Fibroblast of skin of scalp (primary cell): ENCODE results near the gene TPP2. TPM values are rescaled to one million over a fixed set of nuclear protein-coding genes. Genes with fewer than 3 reads are reported as not detected.

ENCODE experiments used
- DNase-seq: peaks from one replicate; pipeline ENCODE4 v3.0.0-alpha.2; 2013
- polyA plus RNA-seq, 2 experiments: library from polyadenylated mRNA; unstranded; fragments of 120-200 nt; gene quantifications; one replicate each; pipeline ENCODE4 v1.2.1, GENCODE V29; 2013; ENCODE audit not compliant: insufficient read length in 2 of 2

TPP2 gene
- 27.7 TPM for polyA plus RNA-seq (2013, experiment 1 of 2; ENCODE audit: insufficient read length)
- 35.6 TPM for polyA plus RNA-seq (2013, experiment 2 of 2; ENCODE audit: insufficient read length)

DNA sequence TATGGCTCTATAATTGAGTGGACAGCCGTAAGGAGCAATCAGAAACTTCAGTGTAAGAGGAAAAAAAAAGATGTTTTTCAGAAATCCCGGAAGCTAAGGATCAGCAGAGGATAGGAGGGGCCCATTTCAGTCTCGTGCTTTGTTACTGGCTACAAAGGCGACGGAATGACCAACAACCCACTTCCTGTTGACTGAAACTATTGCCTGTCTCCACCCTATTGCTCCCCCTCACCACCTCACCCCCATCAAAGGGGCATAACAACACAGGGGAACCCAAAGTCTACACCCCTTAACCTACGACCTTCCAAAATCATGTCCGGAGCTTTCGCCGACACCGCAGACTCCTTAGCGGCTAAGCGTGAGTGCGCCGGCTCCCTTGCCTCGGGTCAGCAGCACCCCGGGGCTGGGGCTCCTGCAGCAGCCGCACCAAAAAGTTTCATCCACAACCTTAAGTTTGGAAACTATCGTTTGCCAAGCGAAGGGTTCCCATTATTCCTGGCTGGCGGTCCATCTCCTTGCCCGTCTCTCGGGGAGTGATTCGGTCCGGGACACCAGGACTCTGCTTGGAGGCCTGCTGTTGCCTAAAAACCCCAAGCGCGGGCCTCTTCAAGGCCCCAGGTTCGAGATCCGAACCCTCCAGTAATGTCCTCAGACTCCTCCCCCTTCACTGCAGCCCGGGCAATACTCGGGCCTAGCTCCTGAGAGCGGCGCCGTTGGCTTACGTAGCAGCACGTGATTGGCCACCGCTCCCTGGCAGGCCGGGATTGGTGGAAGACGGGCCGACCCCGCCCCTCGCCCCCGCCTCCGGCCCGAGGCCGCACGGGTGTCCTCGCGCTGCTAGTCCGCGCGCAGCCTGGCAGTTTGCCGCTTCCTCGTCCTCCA lies at the start of gene TPP2:
Gene TPP2, plus strand, starts transcription at position 840 of the 882 bp plus-strand sequence. CDS start 53 bp downstream, outside the sequence.
- peak; percentile 98 for DNase-seq

DNA sequence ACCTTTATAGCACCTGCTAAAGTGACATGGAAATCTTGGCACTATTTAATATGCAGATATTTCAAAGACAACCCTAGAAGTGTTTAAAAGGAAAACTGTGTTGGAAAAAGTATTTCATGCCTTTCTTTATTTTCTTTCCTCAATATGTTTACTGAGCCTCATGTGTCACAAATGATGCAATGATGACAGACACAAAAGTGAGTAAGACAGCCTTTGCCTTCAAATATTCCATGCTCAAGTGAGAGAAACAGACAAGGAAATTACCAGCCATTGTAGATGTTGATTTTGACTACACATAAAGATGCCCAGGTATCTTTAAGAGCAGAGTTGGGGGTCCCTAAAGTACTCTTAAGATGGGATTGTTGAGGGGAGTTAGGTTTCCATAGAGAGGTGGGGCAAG lies 48.0 kb upstream of the TPP2 start:
- DNase-seq = no peak

DNA sequence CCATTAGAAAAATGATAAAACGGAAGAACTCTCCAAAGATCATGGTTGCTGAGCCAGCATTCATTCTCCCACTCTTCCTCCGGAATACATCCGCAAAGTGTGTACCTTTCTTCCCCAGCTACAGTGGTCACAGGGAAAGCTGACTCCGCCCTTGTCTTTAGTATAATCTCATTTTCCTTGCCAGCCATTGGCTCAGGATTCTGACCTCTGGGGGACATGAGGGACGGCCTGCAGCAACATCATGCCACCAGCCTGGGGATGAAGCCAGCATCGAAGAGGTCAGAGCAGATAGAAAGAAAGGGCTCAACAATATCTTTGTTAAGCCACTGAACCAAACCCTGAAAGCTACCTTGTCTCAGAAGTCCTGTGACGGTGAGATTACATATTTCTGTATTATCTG lies 46.3 kb upstream of the TPP2 start:
- DNase-seq = no peak

DNA sequence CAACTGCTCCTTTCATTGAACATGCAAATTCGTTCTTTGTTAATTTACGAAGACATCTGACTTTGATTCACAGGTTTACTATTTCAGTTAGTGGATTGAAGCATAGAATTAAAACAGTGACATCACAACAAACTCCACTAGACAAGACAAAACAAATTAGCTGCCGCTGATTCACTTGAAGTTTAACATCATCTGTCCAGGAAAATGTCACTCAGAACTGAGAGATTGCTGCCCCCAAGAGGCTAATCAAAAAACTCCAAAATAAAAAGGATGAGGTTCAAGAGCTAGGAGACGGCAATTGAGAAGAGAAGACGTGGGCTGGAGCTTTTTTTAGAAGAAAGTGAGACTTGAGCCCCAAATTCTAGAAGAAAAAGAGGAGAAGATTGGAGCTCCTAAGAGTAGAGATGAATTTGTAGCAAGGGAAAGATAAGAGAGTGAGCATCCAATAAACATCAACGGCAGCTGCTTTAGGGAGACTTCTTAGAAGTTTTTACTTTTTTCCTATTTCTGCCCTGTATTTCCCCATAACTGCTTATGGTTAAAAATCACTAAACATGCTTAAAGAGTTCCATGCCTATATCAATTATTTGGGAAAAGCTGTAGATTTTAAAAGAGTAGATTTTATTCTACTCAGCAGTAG lies 40.8 kb upstream of the TPP2 start:
- peak; percentile 42 for DNase-seq

DNA sequence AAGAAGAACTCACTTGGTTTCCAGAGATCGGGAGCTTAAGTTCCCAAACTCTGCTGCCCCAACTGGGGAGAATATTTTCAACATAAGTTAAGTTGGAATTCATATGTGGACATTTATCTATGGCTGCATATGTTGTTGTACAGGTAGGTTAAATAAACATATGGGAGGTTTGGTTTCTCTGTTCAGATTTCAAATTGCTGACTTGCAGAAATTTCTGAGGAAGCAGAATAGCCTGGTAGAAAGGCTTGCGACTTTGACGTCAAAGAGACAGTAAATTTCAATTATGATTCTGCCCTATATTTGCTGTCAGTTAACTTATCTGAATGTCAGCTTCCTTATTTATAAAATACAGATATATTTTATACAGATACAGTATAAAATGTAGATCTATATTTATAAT lies 40.0 kb upstream of the TPP2 start:
- DNase-seq = no peak

DNA sequence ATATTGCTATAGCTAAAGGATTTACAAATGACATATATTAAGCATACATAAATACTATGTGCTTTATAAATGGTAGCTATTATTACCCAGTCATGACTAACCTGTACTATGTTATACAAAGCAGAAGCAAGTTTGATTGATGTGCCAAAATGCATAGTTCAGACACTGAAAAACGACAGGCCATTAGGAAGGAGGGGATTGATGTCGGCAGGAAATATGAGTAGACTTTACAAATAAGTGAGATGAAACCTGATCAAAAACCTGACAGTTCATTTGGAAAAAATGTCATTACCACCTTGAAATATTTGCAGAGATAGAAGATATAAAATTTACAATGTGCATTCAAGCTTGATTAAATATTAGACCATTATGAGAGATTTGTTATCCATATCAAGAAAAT lies 38.8 kb upstream of the TPP2 start:
- no peak for DNase-seq

DNA sequence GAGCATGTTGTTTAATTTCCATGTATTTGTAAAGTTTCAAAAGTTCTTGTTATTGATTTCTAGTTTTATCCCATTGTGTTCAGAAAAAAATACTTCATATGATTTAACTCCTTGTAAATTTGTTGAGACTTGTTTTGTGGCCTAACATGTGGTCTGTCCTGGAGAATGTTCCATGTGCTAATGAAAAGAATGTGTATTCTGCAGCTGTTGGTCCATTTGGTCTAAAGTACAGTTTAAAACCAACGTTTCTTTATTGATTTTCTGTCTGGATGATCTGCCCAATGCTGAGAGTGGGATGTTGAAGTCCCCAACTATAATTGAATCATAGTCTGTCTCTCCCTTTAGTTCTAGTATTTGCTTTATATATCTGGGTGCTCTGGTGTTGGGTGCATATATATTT lies 34.9 kb upstream of the TPP2 start:
- DNase-seq = no peak

DNA sequence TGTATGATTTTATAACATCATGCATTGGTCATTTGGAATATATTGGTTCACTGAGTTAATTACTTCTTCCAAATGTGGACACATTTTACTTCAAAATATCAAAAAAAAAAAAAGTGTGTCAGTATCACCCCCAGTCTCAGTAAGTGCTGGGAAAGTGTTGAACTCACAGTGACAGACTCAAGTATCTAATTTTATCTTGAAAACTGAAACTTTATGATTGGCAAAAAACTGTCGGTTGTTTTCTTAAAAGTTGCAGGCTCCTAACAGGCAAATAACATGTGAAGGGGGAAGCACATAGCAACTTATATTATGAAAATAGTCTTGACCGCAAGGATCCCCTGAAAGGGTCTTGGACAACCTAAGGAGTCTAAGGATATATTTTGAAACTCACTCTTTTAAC lies 33.5 kb upstream of the TPP2 start:
- no peak for DNase-seq

DNA sequence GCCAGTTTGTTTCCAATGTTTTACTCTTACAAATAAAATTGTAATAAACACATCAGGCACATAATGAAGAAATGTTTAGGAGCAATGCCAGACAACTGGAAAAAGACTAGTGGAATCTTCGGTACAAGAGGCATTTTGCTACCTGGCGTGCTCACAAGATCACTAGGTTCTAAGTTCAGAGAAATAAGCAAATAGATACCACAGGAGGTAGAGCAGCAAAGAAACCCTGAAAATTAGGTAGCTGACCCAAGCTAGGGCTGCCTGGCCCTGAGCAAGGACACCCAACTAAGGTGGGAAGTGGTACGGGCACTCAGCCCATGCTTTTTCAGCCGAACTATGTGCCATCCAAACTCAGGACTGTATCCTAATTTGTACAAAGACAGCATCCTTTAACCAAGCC lies 32.2 kb upstream of the TPP2 start:
- DNase-seq = no peak

DNA sequence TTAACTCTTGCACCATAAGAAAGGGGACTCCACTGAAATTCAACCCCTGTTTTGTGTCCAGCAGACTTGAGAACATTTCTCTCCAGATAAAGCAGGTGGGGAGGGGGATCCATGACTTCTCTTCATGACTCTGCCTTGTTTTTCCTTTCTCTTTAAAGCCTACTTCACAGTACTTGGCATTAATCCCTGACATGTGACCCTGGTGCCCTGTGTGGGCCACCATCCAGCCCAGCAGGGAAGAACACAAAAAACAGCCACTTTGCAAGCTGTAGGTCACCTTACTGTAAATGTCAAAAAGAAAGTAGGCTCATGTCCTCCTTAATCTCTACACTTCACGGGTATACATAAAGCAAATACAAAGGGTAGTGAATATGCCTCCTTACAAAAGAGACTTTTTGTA lies 30.3 kb upstream of the TPP2 start:
- DNase-seq = no peak

DNA sequence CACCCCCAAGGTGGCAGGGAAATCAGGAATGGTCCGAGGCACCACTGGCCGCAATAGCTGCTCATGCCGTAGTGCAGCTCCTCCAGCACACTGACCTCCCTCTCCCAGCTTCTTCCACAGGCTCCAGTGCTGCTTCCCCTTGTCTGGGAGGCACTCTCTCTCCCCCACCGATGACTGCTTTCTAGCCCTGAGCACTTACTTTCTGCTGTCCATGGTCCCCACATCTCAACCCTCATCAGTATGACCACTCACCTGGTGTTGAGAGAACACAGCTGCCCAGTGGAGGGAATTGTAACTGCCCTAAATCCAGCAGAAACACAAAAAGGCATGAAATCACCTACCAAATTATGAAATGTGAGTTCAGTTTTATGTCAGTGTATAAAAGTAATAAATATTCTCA lies 28.9 kb upstream of the TPP2 start:
- DNase-seq = no peak

DNA sequence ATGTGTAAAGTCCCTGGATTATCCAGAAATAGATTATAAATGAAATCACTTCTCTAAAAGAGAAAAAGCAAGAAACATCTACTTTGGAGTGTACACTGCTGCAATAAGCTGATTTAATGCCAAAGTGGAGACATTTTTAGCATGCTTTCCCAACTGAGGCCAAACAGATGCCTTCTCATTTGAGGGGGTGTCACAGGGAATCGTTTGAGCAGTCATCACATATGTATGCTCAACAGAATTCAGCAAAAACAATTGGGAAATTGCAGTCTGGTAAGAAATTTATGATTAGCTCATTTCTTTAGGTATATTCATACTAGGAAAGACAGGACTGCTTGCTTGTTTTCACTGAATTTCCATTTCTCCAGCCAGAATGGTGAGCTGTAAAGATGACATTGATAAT lies 27.3 kb upstream of the TPP2 start:
- peak; percentile 43 for DNase-seq

DNA sequence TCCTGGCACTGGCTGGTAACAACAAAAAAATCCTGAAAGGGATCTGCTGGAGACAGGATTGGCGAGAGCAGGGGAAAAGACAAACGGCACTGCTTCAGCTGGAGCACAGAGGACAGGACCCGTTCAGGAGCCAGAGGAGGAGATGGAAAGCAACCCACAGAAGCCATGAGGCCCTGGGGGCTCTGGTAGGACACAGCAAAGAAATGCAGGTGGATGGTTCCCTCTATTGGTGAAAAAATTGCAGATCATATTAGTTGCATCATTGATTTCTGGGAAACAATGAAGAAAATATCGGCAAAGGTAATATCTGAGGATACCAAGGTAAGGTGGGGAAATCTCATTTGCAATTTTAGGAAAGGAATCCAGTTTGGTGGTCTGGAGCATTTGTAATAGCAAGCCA lies 25.7 kb upstream of the TPP2 start:
- DNase-seq = no peak

DNA sequence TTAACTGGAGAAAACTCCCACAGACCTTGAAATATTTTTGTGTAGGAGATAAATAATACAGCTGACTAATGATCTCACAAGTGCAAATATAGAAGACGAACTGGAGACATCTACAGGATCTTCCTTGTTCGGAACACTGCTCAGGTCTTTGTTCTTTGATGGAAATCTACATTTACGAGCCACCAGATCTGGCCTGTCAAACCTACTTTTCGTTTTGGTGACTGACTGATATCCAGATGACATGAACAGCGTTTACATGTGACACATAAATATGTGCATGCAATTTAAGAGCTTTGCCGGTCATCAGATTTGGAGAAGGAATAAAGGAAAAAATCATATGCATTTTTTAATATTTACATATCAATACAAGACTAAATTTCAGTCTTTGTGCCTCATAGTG lies 24.5 kb upstream of the TPP2 start:
- no peak for DNase-seq

DNA sequence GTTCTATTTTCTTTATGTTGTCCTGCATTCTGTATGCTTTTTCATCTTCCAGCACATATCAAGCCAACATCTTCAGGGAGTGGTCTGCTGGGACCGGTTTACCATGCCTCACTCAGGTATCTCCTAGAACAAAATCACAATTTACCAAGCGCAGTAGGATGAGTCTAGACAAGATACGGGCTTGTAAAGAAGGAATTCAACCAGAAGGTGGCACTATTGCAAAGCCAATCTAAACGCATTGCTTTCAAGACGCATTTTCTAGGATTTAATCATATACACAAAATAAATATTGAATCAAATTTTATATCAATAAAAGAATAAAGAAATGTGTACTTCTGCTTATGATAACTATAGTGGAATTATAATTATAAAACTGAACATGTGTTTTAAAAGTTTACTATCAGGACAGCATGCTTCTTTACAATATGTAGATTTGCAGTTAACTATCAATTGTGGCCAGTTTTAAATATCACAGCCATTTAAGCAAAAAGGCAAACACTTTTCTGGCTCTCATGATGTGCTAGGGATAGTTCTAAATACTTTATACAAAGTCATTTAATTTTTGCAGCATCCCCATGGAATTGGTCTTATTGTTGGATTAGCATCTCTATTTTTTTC lies 16.1 kb upstream of the TPP2 start:
- DNase-seq = peak; percentile 58

DNA sequence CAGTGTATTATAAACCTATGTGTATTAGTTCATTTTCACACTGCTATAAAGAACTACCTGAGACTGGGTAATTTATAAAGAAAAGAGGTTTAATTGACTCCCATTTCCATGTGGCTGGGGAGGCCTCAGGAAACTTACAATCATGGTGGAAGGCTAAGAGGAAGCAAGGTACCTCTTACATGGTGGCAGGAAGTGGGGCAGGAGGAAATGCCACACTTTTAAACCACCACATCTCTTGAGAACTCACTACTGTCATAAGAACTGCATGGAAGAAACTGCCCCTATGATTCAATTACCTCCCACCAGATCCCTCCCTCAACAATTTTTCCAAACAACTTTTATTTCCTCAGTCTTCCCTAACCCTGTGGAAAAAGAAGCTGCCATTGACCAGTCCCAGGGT lies 14.5 kb upstream of the TPP2 start:
- DNase-seq = no peak

DNA sequence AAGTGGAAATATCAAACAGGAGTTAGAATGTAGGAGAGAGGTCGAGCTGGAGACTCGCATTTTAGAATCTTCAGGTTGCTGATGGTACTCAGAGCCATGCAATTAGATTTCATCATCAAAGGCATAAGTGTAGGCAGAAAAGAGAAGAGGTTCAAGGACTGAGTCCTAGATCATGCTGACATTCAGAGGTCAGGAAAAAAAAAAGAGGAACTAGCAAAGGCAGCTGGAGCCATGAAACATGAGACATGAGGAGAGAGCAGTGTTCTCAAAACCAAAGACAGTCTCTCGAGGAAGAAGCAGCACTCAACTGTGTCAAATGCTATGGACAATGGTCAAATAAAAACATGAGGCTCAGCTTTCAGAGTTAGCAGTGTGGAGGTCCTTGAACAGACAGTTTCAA lies 12.4 kb upstream of the TPP2 start:
- DNase-seq = no peak

DNA sequence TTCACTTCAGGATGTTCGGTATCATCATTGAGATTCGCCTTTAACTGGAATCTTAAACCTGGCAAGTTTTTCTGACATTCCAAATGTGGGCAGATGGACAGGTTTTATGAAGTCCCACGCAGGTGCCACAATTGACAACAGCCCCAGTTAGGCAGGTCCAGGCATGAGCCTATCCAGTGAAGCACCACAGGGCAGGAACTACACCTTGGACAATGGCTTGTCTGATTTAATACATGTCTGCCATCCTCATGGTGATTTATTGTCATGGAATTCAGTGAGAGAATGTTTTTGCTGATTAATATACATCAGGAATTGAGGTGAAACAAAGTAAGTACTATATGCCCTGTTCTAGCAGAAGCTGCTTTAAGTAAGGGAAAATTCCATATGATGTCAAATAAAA lies 10.2 kb upstream of the TPP2 start:
- DNase-seq = no peak

DNA sequence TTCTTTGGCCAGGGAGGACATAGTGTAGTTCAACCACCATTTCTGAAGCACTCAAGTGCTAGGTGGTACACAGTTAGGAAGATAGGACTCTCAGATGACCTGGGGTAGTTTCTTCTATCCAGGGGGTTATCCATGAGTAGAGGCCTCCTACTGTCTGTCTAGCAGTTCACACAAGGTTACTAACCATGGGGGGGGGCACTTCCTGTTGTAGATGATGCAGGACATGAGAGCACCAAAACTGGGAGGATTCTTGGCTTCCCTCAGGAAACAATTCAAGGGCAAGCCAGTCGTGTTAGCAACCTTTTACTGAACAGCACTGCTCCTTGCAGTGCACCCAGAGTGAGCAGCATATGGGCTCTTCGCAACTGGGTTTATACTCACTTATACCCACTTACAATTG lies 8.9 kb upstream of the TPP2 start:
- no peak for DNase-seq

DNA sequence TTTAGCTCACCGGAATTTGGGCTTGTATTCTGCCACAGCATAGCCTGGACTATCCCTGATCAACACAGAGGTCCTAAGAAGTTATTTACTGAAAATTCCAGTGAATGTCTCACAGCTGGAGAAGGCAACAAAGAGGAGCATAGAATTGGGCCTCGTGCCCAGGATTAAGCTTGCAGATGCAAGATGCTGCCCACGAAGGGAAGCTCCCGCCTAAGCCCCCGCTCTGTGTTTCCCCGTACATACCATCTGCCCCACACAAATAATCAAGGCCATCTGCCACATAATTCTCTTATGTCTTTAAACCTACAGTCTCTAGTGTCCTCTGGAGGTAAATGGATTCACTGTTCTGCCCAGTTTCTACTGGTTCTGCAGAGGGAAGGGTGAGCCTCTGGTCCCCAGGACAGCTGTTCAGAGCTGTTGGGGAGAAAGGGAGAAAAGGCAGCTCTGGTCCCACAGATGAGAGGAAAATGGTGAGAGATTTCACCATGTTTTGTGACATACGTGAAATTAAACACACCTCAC lies 7.4 kb upstream of the TPP2 start:
- DNase-seq = peak; percentile 44

DNA sequence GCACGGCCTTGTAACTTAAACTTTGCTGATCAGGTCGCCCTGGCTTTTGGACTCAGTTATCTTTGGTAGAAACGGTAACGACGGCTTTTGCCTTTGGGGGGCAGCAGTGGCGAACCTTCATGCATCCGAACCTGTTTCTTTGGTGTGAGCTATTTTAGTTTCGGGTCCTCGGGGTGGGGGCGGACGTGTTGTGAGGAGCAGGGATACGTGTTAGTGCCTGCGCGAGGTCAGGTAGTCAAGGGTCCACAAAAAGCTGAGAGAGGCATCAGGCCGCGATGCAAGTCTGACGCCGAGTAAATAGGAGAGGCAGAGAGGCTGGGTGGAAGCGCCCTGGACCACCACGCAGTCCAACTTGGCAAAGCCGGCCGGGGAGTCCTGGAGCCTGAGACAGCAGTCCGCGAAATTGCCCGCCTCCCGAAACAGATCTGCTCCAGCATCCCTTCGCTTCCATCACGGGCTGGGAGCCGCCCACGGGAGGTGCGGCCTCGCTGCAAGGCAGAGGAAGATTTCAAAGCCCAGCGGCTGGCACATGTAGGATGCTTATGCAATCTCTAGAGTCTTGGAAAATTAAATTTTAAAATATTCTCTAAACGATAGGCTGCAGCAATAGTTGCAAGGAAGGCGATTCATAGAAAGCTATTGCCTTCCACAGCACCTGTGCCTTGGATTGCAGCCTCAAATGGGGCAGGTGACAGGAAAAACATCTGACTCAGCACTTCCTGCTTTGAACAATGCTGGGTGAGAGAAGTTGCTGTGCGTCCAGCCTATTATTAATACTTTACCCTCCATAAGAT lies 4.6 kb upstream of the TPP2 start:
- peak; percentile 69 for DNase-seq

DNA sequence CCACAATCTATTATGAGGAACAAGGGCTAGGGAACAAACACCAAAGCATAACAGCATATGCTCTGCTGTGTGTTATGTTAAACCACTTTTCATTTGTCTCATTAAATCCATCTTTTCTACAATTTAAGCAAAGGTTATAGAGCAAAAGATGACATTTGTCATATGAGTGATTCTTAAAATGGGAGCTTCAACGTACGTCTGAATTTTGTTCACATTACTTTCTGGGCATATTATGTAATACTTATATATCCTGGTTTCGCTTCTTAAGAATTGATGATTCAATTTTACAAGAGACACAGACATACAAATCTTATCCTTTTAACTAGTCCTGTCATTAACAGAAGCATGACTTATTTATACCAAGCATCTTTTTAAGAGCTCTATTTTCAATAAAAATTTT lies 3.3 kb upstream of the TPP2 start:
- no peak for DNase-seq
